GM12873 (cell line): ENCODE results near the gene CLEC10A.

Experiments used
- TF ChIP-seq, protein P1 (sequence below): IDR thresholded peaks from 2 replicates; pipeline ENCODE4 v1.5.1; 2012; ENCODE audit warnings: low read depth, mild to moderate bottlenecking, moderate library complexity, low read length, control low read depth; ENCODE audit not compliant: insufficient read depth; ENCODE audit errors: missing control alignments

Gene CLEC10A

DNA sequence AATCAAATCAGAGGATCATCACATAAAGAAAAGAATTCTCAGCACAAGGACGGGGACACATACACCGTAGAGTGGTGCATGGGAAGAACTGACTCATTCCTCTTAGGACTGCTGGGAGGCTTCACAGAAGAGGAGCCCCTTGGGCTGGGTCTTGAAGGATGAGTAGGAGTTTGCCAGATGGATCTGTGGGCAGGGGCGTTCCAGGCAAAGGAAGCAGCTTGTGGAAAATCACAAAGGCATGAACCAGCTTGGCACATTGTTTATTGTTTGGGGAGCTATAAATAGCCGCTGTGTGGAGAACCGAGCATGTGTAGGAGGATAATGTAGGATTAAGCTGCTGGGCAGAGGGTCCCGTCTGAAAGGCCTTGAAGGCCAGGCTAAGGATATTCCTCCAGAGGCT is 31.1 kb downstream of the CLEC10A start:
- TF ChIP-seq, protein P1, sequence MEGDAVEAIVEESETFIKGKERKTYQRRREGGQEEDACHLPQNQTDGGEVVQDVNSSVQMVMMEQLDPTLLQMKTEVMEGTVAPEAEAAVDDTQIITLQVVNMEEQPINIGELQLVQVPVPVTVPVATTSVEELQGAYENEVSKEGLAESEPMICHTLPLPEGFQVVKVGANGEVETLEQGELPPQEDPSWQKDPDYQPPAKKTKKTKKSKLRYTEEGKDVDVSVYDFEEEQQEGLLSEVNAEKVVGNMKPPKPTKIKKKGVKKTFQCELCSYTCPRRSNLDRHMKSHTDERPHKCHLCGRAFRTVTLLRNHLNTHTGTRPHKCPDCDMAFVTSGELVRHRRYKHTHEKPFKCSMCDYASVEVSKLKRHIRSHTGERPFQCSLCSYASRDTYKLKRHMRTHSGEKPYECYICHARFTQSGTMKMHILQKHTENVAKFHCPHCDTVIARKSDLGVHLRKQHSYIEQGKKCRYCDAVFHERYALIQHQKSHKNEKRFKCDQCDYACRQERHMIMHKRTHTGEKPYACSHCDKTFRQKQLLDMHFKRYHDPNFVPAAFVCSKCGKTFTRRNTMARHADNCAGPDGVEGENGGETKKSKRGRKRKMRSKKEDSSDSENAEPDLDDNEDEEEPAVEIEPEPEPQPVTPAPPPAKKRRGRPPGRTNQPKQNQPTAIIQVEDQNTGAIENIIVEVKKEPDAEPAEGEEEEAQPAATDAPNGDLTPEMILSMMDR: no peak

DNA sequence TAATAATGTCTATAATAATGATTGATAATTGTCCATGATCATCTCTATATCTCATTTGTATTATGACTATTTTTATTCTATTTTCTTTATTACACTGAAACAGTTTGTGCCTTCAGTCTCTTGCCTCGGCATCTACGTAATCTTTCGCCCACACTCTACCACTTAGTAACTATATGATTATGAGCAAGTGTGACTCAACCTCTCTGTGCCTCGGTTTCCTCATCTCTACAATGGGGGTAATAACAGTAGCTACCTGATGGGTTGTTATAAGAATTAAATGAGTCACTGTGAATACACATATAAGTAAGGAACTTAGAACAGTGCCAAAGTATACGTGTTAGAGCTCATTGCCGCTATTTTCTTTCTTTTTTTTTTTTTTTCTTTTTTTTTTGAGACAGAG is 32.5 kb downstream of the CLEC10A start:
- TF ChIP-seq, protein P1: no peak

DNA sequence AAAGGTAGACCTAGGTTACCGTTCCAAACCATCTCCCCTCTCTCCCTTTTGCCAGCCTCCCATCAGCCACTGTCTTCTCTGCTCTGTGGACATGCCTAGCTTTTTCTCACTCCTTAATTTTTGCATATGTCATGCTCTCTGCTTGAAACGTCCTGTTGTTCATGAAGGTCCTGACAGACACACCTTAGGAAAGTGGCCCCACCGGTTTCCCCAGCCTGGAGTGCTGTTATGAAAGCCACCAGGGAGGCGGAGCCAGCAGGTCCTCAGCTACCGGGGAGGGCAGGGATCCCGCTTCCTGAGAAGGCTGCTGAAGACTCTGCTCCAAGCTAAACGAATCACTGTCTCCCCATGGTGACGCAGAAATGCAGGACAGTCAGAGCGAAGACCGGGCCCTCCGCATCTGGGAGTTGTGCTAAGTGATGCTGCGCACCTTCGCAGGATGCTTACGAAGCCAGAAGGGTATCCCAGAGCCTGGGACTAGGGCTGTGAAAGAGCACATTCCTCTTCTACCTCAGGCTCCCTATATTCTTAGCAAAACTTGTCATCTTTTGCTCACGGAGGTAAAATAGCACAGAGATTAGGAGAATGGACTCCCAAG is 33.8 kb downstream of the CLEC10A start:
- TF ChIP-seq, protein P1: no peak

DNA sequence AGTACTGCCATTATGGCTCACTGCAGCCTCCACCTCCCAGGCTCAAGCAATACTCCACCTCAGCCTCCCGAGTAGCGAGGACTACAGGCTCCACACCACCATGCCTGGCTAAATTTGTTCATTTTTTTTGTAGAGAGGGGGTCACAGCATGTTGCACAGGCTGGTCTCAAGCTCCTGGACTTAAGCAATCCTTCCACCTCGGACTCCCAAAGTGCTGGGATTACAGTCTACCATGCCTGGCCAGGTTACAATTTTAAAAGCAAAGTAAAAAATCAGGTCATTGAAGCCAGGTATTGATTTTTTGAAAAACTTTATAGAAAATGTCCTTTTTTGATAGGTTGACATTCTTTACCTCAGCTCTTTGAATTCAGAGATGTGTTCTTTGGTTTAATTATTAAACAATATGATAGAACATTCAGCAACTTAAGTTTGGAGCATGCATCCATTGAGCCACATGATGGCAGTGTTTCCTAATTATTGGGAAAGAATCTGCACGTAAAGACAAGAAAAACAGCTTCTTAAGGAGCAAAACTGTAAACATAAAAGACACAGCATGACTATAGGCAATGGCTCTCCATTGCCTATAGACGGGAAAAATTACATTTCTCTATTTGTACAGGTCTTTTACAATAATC is 34.4 kb downstream of the CLEC10A start:
- TF ChIP-seq, protein P1: peak; percentile 62

DNA sequence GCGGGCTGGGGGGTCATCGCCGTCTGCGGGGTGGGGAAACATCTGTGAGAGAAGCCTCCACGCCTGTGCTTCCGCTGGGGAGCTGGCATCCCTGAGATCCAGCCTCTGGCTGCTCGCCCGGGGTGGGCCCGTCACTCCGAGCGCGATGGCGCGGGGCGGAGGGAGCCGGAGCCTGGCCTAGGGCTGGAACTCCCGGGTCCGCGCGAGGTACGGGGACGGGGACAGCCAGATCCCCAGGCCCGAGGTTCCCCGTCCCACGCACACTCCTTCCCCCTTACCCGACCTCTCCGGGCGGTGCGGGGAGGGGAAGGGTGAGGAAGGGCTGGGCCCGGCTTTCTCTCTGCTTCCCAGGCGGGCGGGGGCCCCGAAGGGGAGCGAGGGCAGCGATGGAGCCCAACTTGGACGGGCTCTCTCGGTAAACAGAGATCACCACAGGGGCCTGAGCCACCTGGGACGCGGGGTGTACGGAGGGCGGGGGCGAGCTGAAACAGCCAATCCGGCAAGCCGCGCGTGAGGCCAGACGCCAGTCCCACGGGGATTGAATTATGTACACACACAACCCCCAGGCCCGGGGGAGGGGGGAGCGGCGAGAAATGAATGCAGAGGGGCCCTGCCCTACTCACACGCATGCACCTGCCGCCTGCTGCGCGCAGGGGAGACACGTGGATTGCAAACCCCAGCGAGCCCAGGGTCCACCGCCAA is 36.4 kb downstream of the CLEC10A start, which contains the start of gene SLC16A11:
TSS of gene SLC16A11 (minus strand) at position 596 of the 702 bp plus-strand sequence. CDS start at position 17, 579 bp downstream.
- TF ChIP-seq, protein P1: no peak

DNA sequence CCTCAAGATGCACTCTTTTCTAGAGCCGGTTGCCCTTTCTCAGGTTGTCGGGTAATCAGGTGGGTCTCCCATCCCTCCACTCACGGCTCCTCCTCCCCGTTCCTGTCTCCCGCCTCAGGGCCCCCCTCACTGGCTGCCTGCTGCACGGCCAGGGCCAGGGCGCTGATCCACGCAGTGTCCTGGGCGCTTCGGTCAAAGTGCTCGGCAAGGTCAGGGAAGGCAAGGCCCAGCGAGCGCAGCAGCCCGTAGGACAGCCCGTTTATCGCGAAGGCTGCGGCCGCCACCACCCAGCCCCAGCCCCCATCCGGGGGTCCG is 36.9 kb downstream of the CLEC10A start:
- TF ChIP-seq, protein P1: no peak

DNA sequence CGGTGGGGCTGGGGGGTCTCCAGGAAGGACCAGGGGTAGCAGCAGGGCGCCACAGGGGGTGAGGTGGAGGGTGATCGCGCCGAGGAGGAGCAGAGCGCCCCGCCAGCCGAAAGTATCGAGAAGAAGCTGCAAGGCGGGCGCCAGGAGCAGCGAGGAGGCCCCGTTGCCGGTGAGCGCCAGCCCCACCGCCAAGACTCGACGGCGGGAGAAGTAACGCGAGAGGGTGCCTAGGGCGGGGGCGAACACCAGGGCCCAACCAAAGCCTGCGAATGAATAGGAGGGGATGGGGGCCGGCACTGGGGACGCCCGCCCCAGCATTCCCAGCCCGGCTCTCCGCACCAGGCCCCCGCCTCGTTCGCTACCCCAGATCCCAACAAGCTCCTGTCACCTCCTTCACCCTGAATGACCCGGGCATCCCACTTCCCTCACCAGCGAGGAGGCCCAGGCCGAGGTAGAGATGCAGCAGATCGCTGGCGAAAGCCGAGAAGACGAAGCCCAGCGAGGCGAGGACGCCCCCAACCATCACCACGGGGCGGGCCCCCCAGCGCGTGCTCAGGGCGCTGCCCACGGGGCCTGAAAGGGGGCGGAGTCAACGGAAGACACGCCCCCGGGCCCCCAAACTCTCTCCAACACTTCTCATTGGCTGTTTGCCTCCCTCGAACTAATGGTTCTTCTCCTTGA is 37.4 kb downstream of the CLEC10A start:
- TF ChIP-seq, protein P1: no peak
